GM12891 (cell line): ENCODE measurements around the gene ANKRD18B.
"Not testable (repeated sequence)": the region's sequence is repeated elsewhere in the genome, so short reads cannot be mapped to it uniquely, and the experiment has no call there.

ENCODE experiments used
- PAX5 ChIP-seq: IDR thresholded peaks from 2 replicates; pipeline ENCODE4 v1.6.1; 2011; ENCODE audit warnings: low read length, moderate library complexity, mild to moderate bottlenecking; ENCODE audit not compliant: insufficient read depth, severe bottlenecking
- POLR2A ChIP-seq: IDR thresholded peaks from 2 replicates; pipeline ENCODE4 v1.6.1; 2011; ENCODE audit warnings: low read depth, low read length, control low read depth
- POLR2AphosphoS5 ChIP-seq: IDR thresholded peaks from 2 replicates; pipeline ENCODE4 v1.6.1; 2011; ENCODE audit warnings: low read depth, low read length, control low read depth
- TAF1 ChIP-seq: IDR thresholded peaks from 2 replicates; pipeline ENCODE4 v1.6.1; 2011; ENCODE audit warnings: low read depth, low read length, control low read depth

GRCh38 chr9:33582686-33583085 is 58.6 kb downstream of the ANKRD18B start:
- TF ChIP-seq POLR2A, POLR2AphosphoS5, PAX5, TAF1: not testable (repeated sequence)
